Right cardiac atrium (tissue), 5 donors: ENCODE results near the gene DIAPH3. TPM values are rescaled to one million over a fixed set of nuclear protein-coding genes. Genes with fewer than 3 reads are reported as not detected.

Experiments
- ATAC-seq, 2 donors: fragments of 200-7000 bp; cut with Tn5 transposase; one replicate each; pipeline versions ENCODE4 v1.8.0 to v1.9.1; 2020; ENCODE audit warnings: moderate library complexity in 2 of 2, mild to moderate bottlenecking in 1 of 2
- DNase-seq, 3 donors: peaks; one replicate each; pipeline ENCODE4 v3.0.0-alpha.2; 2020
- H3K27ac ChIP-seq: one replicate; pipeline ENCODE4 v1.5.1; 2013; ENCODE audit warnings: mild to moderate bottlenecking, low read length, control low read depth, moderate library complexity
- H3K27me3 ChIP-seq: one replicate; pipeline ENCODE4 v1.6.1; 2013; ENCODE audit not compliant: control insufficient read depth, insufficient read depth
- H3K4me1 ChIP-seq: one replicate; pipeline ENCODE4 v1.6.1; 2013; ENCODE audit warnings: low read length; ENCODE audit not compliant: control insufficient read depth, insufficient read depth
- H3K4me3 ChIP-seq: one replicate; pipeline ENCODE4 v1.5.1; 2013; ENCODE audit warnings: low read length, control low read depth
- H3K9me3 ChIP-seq: one replicate; pipeline ENCODE4 v1.6.1; 2013; ENCODE audit warnings: low read length; ENCODE audit not compliant: control insufficient read depth
- WGBS: extraction: QIAGEN DNeasy Blood & Tissue Kit; methylation state at CpG from one replicate; pipeline ENCODE4 v1.1.7; 2013; 5-methylcytosine and 5-hydroxymethylcytosine counted together
- intact Hi-C, 4 donors: fragments of 100-400 bp; cut with DNase I; formaldehyde crosslinking; loops; one replicate each; pipeline versions ENCODE4 v1.11.0 to v1.14.0; 2022 to 2023
- polyA plus RNA-seq: library from polyadenylated mRNA; stranded (reverse); fragments of 200-250 nt; gene quantifications from one replicate; pipeline ENCODE4 v1.2.3, GENCODE V29; 2013
- total RNA-seq, 4 donors: library from RNA; stranded (reverse); fragmentation: NEBNext Ultra II Directional; extraction: Animal tissue kit (Norgen Biotek cat#: 25700); gene quantifications; one replicate each; pipeline ENCODE4 v1.2.1, GENCODE V29; 2021
- donor health status: healthy with polysubstance abuse.
- donor health status: DM: no; HTN: yes; CAD: no.
- donor health status: DM: no; HTN: no; CAD: no.
- donor health status: DM: no; HTN: yes; CAD: no; lungs with severe emphysema.
- donor health status: DM: yes; HTN: yes; CAD: no.

Gene DIAPH3
- total and polyA plus RNA-seq, 5 donors: 0.09 to 0.46 (median 0.33) TPM

DNA sequence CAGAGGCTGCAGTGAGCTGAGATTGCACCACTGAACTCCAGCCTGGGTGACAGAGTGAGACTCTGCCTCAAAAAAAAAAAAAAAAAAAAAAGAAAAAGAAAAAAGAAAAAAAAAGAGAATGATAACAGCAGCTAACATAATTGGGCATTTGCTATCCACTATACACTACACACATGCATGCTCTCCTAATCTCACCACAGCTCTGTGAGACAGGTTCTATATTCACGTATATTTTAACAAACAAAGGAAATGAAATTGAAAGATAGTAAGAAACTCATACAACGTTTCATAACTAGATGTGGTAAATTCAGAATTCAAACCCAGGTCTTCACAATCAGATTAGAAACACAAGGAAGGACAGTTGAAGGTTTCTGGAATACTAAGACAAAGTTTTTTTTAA is 265.7 kb downstream of the DIAPH3 start:
- no peak for DNase-seq

DNA sequence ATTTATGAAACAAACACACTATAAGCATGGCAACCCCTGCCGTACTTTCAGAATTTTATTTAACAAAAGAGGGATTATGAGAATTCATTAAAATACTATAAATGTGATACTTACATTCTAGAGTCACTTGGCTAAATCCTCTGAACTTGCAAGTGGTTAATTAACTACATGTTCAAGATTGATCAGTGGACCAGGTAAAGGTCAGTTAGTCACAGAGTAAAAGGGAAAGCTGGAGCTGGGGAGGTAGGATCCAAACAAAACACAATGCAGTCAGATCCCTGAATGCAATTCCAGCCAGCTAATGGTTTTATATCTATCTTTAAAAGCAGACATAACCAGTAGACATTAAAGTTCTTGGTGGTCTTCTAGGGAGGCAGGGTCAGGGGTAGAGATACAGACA is 270.5 kb downstream of the DIAPH3 start:
- intact Hi-C loops: no loop called here
- WGBS: 97% methylated on average over 1 of the region's 1 CpG
- Histone ChIP-seq H3K27me3 (no peaks in the 10 kb centered on the region), H3K27ac (no peak overlapping the region), H3K4me3 (no peak overlapping the region), H3K9me3 (no peaks in the 10 kb centered on the region), H3K4me1 (no peaks in the 10 kb centered on the region)
- DNase-seq (no peak), ATAC-seq (no peak)

More for the DNA sequence above, 265.7 kb downstream of the DIAPH3 start:
- H3K4me1 ChIP-seq: no peaks in the 10 kb centered on the region
- WGBS: 78% methylated on average over 2 of the region's 2 CpGs
- no peaks in the 10 kb centered on the region for H3K27me3 ChIP-seq
- intact Hi-C loops: no loop called here
- H3K4me3 ChIP-seq: no peak overlapping the region
- no peak overlapping the region for H3K27ac ChIP-seq
- H3K9me3 ChIP-seq: no peaks in the 10 kb centered on the region
- ATAC-seq: no peak

DNA sequence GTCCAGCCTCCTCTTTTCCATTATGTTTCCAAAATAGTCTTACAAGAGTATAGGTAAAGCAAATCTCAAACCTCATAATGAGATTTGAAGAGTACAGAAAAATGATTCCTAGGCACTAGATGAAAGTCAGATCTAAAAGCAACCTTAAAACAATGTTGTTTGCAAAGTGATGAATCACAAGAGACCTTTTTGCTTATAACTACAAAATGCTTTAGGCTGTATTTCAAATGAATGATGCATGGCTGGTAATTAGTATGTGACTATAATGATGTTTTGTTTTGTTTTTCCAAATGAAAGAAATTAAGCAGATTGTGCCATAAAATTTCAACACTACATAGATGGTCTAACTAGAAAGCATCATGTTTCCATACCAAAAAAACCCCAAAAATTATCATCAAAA is 272.7 kb downstream of the DIAPH3 start:
- ATAC-seq (no peak), DNase-seq (no peak)
- Histone ChIP-seq H3K9me3 (no peaks in the 10 kb centered on the region), H3K27ac (no peak overlapping the region), H3K4me1 (no peaks in the 10 kb centered on the region), H3K27me3 (no peaks in the 10 kb centered on the region), H3K4me3 (no peak overlapping the region)
- intact Hi-C loops: no loop called here

DNA sequence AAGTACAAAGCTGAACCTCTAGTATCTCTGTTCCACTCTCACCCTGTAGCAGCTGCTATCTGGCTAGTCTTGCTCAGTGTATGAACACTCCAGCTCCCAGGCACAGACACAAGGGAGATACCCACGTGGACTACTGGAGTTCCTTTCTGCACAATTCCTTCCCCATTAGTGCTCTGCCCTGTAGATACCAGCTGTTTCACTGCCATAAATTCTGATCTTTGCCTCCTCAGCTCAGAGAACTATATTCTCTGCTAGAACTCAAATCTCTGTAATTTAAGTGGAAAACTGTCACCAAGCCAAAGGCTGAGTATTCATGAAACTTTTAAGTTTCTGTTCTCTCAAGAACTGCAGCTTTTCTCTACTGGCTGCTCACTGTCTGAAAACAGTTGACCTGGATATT is 273.7 kb downstream of the DIAPH3 start:
- H3K9me3 ChIP-seq: no peaks in the 10 kb centered on the region
- 35% methylated on average over 1 of the region's 1 CpG for WGBS
- no peak overlapping the region for H3K27ac ChIP-seq
- no peak for DNase-seq
- H3K27me3 ChIP-seq: no peaks in the 10 kb centered on the region
- H3K4me3 ChIP-seq: no peak overlapping the region
- no peak for ATAC-seq
- H3K4me1 ChIP-seq: no peaks in the 10 kb centered on the region
- intact Hi-C loops: no loop called here

DNA sequence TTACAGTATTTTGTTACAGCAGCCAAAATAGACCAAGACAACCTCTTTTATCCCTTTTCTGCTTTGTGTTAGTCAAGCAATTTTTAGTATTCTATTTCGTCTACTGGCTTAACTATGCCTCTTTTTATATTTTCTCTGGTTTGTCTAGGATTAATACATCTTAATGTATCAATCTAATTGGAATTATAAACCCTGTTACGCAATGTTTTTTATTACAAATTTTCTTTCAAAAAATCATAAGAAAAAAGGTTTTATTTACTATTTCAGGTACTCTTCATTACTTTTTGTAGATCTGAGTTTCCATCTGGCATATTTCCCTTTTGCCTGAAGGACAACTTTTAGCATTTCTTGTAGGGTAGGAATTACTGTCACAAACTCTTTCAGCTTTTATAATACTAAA is 275.3 kb downstream of the DIAPH3 start:
- Histone ChIP-seq H3K4me1 (no peaks in the 10 kb centered on the region), H3K9me3 (no peaks in the 10 kb centered on the region), H3K4me3 (no peak overlapping the region), H3K27me3 (no peaks in the 10 kb centered on the region), H3K27ac (no peak overlapping the region)
- 99% methylated on average over 2 of the region's 2 CpGs for WGBS
- no peak for DNase-seq
- no peak for ATAC-seq
- intact Hi-C loops: no loop called here

DNA sequence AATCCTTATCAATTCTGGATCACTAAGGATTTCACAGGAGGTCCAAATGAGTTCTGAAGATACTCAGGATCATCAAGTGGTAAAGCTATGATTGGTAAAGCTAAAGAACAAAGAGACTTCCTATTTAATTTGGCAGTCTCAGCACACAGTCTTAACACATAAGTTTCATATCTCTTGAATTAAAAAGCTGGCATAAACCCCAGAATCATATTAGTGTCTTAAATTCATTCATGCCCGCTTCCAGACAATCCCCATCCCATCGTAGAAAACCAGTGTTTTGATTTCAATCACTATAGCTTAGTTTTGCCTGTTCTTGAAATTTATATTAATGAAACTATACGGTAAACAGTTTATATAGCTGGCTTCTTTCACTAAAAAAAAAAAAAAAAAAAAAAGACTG is 278.7 kb downstream of the DIAPH3 start:
- ATAC-seq: no peak
- H3K27ac ChIP-seq: no peak overlapping the region
- H3K4me3 ChIP-seq: no peak overlapping the region
- H3K9me3 ChIP-seq: no peaks in the 10 kb centered on the region
- 48% methylated on average over 3 of the region's 3 CpGs for WGBS
- intact Hi-C loops: no loop called here
- no peaks in the 10 kb centered on the region for H3K27me3 ChIP-seq
- DNase-seq: no peak
- H3K4me1 ChIP-seq: no peaks in the 10 kb centered on the region

DNA sequence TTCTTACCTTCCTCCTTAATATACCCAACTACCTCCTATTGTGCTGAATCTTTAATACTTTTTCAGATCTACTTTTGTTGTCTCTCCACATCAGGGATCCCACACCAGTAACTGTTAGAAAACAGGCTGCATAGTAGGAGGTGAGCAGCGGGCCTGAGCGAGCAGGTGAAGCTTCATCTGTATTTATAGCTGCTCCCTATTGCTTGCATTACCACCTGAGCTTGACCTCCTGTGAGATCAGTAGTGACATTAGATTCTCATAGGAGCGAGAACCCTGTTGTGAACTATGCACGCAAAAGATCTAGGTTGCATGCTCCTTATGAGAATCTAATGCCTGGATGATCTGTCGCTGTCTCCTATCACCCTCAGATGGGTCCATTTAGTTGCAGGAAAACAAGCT is 279.8 kb downstream of the DIAPH3 start:
- no peaks in the 10 kb centered on the region for H3K4me1 ChIP-seq
- DNase-seq (no peak), ATAC-seq (no peak)
- intact Hi-C loops: no loop called here
- no peaks in the 10 kb centered on the region for H3K9me3 ChIP-seq
- 99% methylated on average over 5 of the region's 5 CpGs for WGBS
- no peak overlapping the region for H3K27ac ChIP-seq
- no peak overlapping the region for H3K4me3 ChIP-seq
- H3K27me3 ChIP-seq: no peaks in the 10 kb centered on the region

DNA sequence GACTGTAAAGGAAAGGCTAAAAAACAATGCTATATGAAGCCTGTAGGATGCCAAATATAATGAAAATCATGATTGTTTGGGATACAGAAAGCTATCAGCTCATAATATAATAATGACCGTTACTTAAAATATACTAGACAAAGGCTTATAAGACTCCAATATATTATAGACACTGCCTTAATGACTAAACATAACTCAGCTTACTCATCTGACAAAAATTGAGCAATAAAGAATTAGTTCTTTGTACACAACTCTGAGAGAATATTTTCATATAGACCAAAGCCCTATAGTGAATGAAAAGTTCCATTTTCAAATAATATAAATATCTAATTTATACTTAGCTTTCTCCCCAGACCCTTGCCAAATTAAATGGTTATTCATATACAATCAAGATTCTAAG is 283.3 kb downstream of the DIAPH3 start:
- WGBS: 73% methylated on average over 1 of the region's 1 CpG
- no peaks in the 10 kb centered on the region for H3K9me3 ChIP-seq
- ATAC-seq: no peak
- H3K27me3 ChIP-seq: no peaks in the 10 kb centered on the region
- intact Hi-C loops: no loop called here
- DNase-seq: no peak
- no peak overlapping the region for H3K27ac ChIP-seq
- no peaks in the 10 kb centered on the region for H3K4me1 ChIP-seq
- no peak overlapping the region for H3K4me3 ChIP-seq

DNA sequence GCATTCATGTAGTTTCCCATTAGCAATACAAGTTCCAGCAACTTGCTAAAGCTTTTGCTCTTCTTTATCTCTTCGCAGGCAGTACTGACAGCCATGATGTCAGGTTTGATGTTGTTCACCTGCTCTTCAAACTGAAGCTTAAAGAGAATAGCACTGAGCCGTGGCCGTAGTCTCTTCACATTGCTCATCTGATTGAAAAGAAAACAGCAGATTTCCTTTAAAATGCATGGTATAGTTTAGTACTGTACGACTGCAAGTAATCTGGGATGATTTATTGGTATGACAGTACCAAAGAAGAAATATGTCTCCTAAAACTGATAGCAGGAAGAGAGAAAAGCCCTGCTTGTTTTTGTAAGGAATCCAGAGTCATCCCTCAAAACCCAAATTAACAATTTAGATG is 284.4 kb downstream of the DIAPH3 start:
- ATAC-seq (no peak), DNase-seq (no peak)
- H3K4me3 ChIP-seq: no peak overlapping the region
- no peaks in the 10 kb centered on the region for H3K4me1 ChIP-seq
- no peaks in the 10 kb centered on the region for H3K9me3 ChIP-seq
- no peaks in the 10 kb centered on the region for H3K27me3 ChIP-seq
- 63% methylated on average over 4 of the region's 4 CpGs for WGBS
- intact Hi-C loops: no loop called here
- no peak overlapping the region for H3K27ac ChIP-seq

DNA sequence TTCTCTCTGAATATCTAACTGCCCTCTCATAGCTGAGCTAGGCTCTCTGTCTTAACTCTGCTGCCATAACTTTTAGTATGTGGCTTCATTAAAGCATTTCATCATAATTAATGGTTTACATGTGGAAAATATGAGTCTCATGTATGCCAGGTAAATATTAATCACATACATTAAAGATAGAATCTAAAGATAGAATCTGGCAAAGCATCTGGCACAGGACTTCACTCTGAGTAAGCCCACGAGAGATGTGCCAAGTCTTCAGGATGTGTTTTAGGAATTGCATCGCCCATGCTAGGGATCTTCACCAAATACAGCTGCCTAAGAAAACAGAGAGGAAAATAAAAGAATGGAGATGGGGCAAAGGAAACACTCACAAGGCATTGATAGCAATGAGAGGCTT is 285.8 kb downstream of the DIAPH3 start:
- 70% methylated on average over 2 of the region's 2 CpGs for WGBS
- intact Hi-C loops: no loop called here
- DNase-seq (no peak), ATAC-seq (no peak)
- H3K27me3 ChIP-seq: no peaks in the 10 kb centered on the region
- no peak overlapping the region for H3K27ac ChIP-seq
- H3K4me3 ChIP-seq: no peak overlapping the region
- no peaks in the 10 kb centered on the region for H3K4me1 ChIP-seq
- H3K9me3 ChIP-seq: no peaks in the 10 kb centered on the region

DNA sequence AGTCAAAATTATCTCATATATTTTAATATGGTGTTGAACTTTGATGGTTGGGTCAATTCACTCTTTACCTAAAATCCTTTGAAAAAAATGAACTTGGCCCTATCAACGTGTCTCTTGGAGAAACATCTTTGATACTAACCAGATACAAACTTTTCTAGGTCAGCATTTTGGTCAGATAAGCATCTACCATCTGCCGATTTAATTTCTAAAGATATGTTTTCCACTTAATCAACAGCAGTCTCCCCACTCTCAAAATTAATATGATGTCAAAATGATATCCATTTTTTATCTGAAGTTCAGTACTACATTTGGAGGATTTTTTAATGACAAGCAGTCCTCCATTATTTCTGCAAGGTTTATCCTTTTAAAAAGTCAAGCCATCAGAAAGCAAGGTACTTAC is 288.8 kb downstream of the DIAPH3 start:
- 92% methylated on average over 2 of the region's 2 CpGs for WGBS

DNA sequence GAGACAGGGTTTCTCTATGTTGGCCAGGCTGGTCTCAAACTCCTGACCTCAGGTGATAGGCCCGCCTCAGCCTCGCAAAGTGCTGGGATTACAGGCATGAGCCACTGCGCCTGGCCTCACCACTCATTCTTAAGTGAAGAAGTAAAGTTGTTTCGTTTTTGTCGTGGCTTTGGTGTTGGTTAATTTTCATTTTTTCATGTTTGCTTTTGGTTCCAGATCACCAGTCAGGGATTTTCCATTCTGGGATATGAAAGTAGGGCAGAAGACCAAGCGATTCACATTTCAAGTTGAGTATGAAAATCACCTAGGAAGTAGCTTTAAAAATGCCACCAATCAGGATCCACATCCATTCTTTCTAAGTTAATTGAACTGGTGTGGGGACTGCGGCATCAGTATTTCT is 289.9 kb downstream of the DIAPH3 start:
- no peak overlapping the region for H3K4me3 ChIP-seq
- no peak for ATAC-seq

More for the DNA sequence above, 288.8 kb downstream of the DIAPH3 start:
- Histone ChIP-seq H3K4me3 (no peak overlapping the region), H3K4me1 (no peaks in the 10 kb centered on the region), H3K27ac (no peak overlapping the region), H3K27me3 (no peaks in the 10 kb centered on the region), H3K9me3 (no peaks in the 10 kb centered on the region)
- no peak for DNase-seq
- intact Hi-C loops: no loop called here
- ATAC-seq: no peak

More for the DNA sequence above, 289.9 kb downstream of the DIAPH3 start:
- intact Hi-C loops: no loop called here
- Histone ChIP-seq H3K9me3 (no peaks in the 10 kb centered on the region), H3K4me1 (no peaks in the 10 kb centered on the region), H3K27ac (no peak overlapping the region), H3K27me3 (no peaks in the 10 kb centered on the region)
- WGBS: 97% methylated on average over 7 of the region's 7 CpGs
- DNase-seq: no peak
